ENCODE data around the gene KIAA0513. TPM values are rescaled to one million over a fixed set of nuclear protein-coding genes. Genes with fewer than 3 reads are reported as not detected.

Gene KIAA0513
- polyA plus RNA-seq, 5 donors, result 4.6 to 9.3 (median 5.6) TPM

DNA sequence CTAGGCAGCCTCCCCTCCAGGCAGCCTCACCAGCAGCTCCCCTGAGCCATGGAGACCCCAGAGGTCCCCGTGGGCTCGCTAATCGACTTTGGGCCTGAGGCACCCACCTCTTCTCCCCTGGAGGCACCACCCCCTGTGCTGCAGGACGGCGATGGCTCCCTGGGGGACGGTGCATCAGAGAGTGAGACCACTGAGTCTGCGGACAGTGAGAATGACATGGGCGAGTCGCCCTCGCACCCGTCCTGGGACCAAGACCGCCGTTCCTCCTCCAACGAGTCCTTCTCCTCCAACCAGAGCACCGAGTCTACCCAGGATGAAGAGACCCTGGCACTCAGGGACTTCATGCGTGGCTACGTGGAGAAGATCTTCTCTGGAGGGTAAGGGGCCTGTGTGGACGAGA, 39.4 kb downstream of the KIAA0513 start:
- DNase-seq, result no peak

GRCh38 chr16:85067426-85067825, 39.8 kb downstream of the KIAA0513 start:
- DNase-seq, result no peak

- DNase-seq, result no peak
These were observed 41.2 kb downstream of the KIAA0513 start for GRCh38 chr16:85068746-85069145.

DNA sequence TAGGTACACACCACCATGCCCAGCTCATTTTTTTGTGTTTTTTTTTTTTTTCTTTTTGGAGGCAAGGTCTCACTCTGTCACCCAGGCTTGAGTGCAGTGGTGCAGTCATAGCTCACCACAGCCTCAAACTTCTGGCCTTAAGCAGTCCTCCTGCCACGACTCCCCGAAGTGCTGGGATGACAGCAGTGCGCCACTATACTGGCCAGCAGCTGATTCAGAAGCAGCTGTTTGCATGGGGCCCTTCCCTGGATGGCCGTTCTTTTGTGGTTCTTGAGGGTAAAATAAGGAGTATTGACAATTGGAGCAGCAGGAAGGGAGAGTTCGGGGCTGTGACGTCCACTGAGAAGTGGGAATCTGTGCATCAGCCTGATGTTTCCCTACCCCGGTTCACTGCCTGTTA, 41.6 kb downstream of the KIAA0513 start:
- no peak for DNase-seq

DNA sequence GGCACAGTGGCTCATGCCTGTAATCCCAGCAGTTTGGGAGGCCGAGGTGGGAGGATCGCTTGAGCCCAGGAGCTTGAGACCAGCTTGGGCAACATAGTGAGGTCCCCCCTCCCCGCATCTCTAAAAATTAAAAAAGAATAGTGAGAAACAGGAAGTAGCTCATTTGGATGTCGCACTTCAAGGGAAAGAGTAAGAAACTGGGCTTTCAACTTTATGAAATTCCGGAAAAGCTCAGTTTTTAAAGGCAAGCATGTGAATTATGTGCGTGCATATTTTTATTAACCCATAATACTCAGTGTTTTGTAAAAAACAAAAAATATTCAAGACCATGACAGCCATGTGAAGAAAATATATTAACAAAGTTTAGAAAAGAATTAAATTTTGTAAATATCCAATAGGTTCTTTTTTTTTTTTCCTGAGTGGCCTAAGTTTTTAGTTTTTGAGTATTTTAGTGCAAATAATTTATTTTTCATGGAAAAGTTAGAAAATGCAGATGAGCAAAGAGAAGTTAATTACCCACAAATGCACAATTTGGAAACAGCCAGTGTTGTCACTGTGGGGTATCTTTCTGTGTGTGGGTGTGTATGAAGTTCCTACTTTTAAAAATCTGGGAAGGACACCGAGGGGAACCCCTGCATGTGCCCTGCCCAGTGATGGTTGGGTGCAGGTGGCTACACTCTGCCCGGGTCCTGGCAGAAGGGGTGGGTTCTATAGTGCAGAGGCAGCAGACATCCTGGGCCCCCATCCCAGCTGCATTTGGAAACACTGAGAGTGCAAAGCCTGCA, 44.7 kb downstream of the KIAA0513 start:
- no peak for DNase-seq

GRCh38 chr16:85072947-85073346, 45.4 kb downstream of the KIAA0513 start:
- DNase-seq, result peak; percentile 81 to 86

- DNase-seq, result no peak
These were observed 46.8 kb downstream of the KIAA0513 start for GRCh38 chr16:85074225-85074914.

- DNase-seq, result no peak
These were observed 47.8 kb downstream of the KIAA0513 start for GRCh38 chr16:85075236-85075924.

DNA sequence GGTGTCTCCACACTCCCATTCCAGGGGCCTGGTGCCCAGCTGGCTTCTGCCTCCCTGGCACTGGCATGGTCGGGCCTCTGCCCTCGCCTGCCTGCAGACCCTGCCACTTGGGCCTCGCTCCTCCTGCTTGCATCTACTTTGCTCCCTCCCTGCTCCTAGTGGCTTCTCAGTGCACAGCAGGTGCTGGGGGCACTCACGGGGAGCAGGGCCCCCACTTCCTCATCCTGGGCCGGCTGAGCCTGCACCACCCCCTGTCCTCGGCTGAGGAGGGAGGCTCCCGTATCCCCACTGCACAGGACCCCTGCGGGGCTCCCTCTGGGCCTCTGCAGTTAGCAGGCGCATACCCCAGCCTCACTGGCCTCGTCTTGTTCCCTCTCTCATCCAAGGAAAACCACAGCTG, 49.4 kb downstream of the KIAA0513 start:
- no peak for DNase-seq

GRCh38 chr16:85077576-85078125, 50.1 kb downstream of the KIAA0513 start:
- no peak for DNase-seq

- no peak for DNase-seq
These were observed 50.6 kb downstream of the KIAA0513 start for GRCh38 chr16:85078226-85078625.

GRCh38 chr16:85078952-85079351, 51.4 kb downstream of the KIAA0513 start:
- DNase-seq, result no peak

- DNase-seq, result no peak
These were observed 52.4 kb downstream of the KIAA0513 start for GRCh38 chr16:85079785-85080570.

DNA sequence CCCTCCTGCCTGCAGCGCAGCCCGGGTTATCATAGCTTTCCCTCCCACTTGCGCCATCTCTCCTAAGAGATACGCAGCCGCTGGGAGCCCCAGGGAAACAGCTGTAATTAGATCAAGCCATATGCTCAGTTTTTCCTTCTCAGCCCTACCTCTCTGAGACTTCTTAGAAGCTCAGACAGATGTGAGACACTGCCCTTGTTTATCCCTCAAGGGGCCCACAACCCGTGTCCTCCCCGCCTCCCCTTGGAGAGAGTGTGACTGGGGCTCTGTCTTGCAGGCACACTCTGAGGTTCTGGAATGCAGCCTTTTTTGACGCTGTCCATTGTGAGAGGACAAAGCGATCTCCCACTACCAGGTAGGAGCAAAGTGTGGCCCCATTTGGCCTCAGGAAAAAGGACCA, 53.4 kb downstream of the KIAA0513 start:
- DNase-seq, result no peak

- DNase-seq, result no peak
These were observed 54.2 kb downstream of the KIAA0513 start for GRCh38 chr16:85081765-85082164.

DNA sequence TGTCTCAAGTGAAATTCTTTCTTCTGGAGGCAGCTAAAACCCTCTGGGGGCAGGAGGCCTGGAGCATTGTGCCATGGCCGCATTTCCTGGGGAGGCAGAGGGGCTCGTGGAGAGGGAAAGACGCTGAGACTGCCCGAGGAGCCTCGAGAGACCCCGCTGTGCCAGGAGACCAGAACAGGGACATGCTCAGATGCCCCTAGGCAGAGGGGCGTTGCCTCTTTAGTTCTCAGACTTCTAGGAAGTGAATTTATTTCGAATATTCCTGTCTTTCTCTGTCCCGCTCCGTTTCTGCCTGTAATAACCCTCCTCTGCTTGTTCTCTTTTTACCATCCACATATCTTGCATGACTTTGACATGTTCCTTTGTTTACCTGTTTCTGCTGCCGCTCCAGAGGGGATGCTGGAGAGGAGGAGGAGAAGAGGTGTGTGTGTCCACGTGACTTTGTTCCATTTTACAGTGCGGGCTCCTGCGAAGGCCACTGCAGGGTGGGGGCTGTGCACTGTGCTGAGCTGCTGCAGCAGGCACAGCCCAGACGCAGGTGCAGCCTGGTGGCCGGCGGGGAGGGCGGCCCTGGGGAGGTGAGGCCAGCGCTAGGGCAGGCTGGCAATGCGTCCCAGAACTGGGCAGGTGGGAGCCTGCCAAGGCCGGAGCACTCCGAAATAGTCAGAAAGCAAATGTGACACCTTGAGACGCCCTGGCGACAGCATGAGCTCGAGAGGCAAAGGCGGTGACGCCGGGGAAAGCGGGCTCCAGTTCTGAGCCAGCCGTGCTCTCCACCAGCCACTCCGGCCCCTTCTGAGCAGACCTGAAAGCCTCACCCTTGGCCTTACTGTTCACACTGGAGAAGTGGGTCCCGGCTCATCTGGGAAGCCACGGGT, 54.8 kb downstream of the KIAA0513 start:
- peak in 1 of 2 donors; percentile 26 for DNase-seq

- no peak for DNase-seq
These were observed 55.5 kb downstream of the KIAA0513 start for GRCh38 chr16:85083051-85083639.

DNA sequence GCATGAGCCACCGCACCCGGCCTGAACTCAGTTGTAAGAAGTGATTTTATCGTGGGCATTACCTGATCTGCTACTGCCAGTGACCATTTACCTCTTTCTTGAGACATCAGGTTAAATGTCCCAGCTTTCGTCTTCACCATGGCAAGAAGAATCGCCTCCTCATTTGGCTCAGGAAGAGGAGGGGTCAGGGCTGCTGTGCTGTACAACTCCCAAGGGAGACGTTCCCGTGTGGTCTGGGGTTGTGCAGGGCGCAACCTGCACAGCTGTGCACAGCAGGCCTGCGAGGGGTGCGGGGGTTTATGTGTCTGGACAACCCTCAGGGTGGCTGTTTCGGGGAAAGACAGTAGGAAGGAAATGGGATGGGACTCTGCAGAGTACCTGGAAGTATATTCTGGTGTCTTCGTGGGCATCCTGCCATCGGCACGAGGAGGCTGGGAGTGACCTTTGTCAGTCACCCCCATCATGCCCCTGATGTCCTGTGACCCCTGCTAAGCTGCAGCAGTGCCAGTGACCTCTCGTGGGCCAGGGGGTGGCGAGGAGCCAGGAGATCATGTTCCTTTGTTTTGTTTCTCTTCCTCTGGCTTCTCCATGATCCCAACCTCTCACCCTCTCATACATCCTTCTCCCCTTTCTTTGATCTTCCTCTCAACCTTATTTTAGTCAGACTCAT, 57.4 kb downstream of the KIAA0513 start:
- DNase-seq, result no peak

DNA sequence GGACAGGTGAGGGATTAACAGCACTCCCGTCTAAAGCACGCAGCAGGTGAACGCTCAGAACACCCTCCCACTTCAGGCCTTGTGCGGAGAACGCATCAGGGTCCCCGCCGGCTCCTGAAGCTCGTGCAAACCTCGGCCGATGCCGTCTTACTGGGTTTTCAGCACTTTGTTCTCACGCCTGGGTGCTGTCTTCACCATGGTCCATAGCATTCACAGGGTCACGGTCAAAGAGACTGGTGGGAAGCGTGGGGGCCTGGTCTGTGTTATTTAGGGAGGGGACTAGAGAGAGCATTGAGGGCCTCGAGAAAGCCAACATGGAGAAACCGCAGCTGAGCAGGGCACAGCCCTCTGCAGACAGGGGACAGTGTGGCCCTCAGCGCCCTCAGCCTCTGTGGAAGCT, 58.1 kb downstream of the KIAA0513 start:
- no peak for DNase-seq
